Glomerular endothelial cell (primary cell): ENCODE measurements around the gene MSX1. TPM values are rescaled to one million over a fixed set of nuclear protein-coding genes. Genes with fewer than 3 reads are reported as not detected.

Experiments
- DNase-seq: peaks from one replicate; pipeline ENCODE4 v3.0.0-alpha.2; 2011; ENCODE audit warnings: low read depth, low spot score; ENCODE audit errors: extremely low read depth
- total RNA-seq: library from RNA; depleted of rRNA; stranded (reverse); fragments of >200 nt; gene quantifications from 2 replicates; pipeline ENCODE4 v1.2.3, GENCODE V29; 2015

Gene MSX1
- total RNA-seq, 1 donor from 2014 or later: 13.0 TPM

- no peak for DNase-seq
Observed at GRCh38 chr4:4890574-4891255, 31.2 kb downstream of the MSX1 start.

- no peak for DNase-seq
Observed at GRCh38 chr4:4893721-4894120, 34.3 kb downstream of the MSX1 start.

DNA sequence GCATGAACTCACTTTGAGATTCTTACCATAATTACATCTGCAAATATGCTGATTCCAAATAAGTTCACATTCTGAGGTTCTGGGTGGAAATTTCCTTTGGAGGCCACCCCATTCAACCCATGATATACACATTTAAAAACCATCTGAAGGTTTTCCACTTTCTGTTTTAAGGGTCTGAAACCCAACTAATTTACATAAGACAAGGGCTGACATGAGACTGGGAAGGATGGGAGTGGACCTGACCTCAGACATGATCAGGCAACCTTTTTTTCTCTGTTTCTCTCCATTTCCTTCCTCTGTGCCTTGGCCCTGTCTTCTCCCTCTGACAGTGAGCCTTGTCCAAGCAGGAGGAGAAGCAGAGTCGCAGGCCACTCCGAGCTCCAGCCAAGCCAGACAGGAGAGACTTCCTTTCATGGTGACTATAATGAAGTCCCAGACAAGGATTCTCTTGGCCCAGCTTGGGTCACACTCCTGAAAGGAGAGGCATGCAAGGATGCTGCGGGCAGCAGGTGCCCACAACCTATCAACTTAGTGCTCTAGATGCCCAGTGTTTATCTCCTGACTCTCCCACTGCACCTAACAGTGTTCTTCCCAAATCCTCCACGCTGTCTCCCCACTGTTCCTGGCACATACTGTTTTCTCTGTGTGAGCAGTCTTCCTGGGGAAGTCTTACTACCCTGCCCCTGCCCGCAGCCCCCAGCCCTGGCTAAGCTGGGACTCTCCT, 39.9 kb downstream of the MSX1 start:
- DNase-seq: no peak

- no peak for DNase-seq
Observed at GRCh38 chr4:4901877-4902276, 42.4 kb downstream of the MSX1 start.

- DNase-seq: no peak
Observed at GRCh38 chr4:4912155-4912554, 52.7 kb downstream of the MSX1 start.

DNA sequence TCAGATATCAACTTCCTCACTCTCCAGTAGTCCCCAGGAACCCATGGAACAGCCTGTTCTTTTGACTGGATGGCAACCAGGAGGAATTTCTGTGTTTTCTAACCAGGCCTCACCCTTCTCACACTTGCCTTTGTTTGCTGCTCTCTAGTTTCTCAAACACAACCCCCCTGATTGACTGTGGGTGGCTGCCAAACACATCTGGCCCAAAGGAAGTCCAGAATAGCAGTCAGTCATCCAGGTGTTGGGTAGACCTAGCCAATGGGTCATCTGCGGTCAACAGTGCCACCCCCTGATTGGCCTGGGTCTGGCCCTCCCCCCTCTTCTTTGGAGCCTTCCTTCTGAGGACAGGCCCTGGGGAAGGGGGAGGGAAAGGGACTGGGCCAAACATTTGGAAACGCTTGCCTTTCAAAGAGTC, 53.7 kb downstream of the MSX1 start:
- DNase-seq: no peak

Other genes starting within 250 kb of the MSX1 start
- gene CYTL1, start 159.8 kb downstream of the MSX1 start, total RNA-seq: 154 and 343 TPM in 2 replicates
- gene STK32B, start 191.8 kb downstream of the MSX1 start, total RNA-seq: 25.4 and 29.0 TPM in 2 replicates